Measurements from ENCODE around the gene CDH7. TPM values are rescaled to one million over a fixed set of nuclear protein-coding genes. Genes with fewer than 3 reads are reported as not detected.

Gene CDH7
- total RNA-seq, 4 donors from 2014 or later, result not detected

- H3K4me1 ChIP-seq, result no peaks in the 10 kb centered on the region
- no peak overlapping the region for H3K27ac ChIP-seq
- DNase-seq, result no peak
- no peaks in the 10 kb centered on the region for H3K36me3 ChIP-seq
- TF ChIP-seq CTCF (IDR thresholded peaks at IDR 0.05) (no peak), POLR2A (IDR thresholded peaks at IDR 0.05) (no peak)
- no peak overlapping the region for H3K4me3 ChIP-seq
- H3K27me3 ChIP-seq, result no peaks in the 10 kb centered on the region
- H3K9me3 ChIP-seq, result no peaks in the 10 kb centered on the region
Measured at GRCh38 chr18:65792456-65793074, 41.8 kb downstream of the CDH7 start.

GRCh38 chr18:65808759-65809158 lies 57.9 kb downstream of the CDH7 start:
- H3K9me3 ChIP-seq, result no peaks in the 10 kb centered on the region
- H3K27me3 ChIP-seq, result no peaks in the 10 kb centered on the region
- H3K27ac ChIP-seq, result no peak overlapping the region
- no peaks in the 10 kb centered on the region for H3K4me1 ChIP-seq
- TF ChIP-seq POLR2A (IDR thresholded peaks at IDR 0.05), result no peak
- no peak for TF ChIP-seq CTCF (IDR thresholded peaks at IDR 0.05)
- no peak for DNase-seq
- H3K4me3 ChIP-seq, result no peak overlapping the region
- no peaks in the 10 kb centered on the region for H3K36me3 ChIP-seq

GRCh38 chr18:65811307-65811706 lies 60.5 kb downstream of the CDH7 start:
- Histone ChIP-seq H3K27ac (no peak overlapping the region), H3K4me3 (no peak overlapping the region), H3K9me3 (no peaks in the 10 kb centered on the region), H3K27me3 (no peaks in the 10 kb centered on the region), H3K4me1 (no peaks in the 10 kb centered on the region), H3K36me3 (no peaks in the 10 kb centered on the region)
- TF ChIP-seq POLR2A (IDR thresholded peaks at IDR 0.05) (no peak), CTCF (IDR thresholded peaks at IDR 0.05) (no peak)
- no peak for DNase-seq

- Histone ChIP-seq H3K4me1 (no peaks in the 10 kb centered on the region), H3K27ac (no peak overlapping the region), H3K36me3 (no peaks in the 10 kb centered on the region), H3K27me3 (no peaks in the 10 kb centered on the region), H3K4me3 (no peak overlapping the region), H3K9me3 (no peaks in the 10 kb centered on the region)
- no peak for DNase-seq
- TF ChIP-seq POLR2A (IDR thresholded peaks at IDR 0.05), result no peak
- TF ChIP-seq CTCF (IDR thresholded peaks at IDR 0.05), result no peak
Measured at GRCh38 chr18:65815506-65815905, 64.7 kb downstream of the CDH7 start.

GRCh38 chr18:65817178-65817577 lies 66.4 kb downstream of the CDH7 start:
- Histone ChIP-seq H3K36me3 (no peaks in the 10 kb centered on the region), H3K27me3 (no peaks in the 10 kb centered on the region), H3K4me1 (no peaks in the 10 kb centered on the region), H3K9me3 (no peaks in the 10 kb centered on the region), H3K4me3 (no peak overlapping the region), H3K27ac (no peak overlapping the region)
- DNase-seq, result no peak
- TF ChIP-seq CTCF (IDR thresholded peaks at IDR 0.05) (no peak), POLR2A (IDR thresholded peaks at IDR 0.05) (no peak)

GRCh38 chr18:65821911-65822310 lies 71.1 kb downstream of the CDH7 start:
- Histone ChIP-seq H3K4me3 (no peak overlapping the region), H3K4me1 (no peaks in the 10 kb centered on the region), H3K27ac (no peak overlapping the region), H3K27me3 (no peaks in the 10 kb centered on the region), H3K9me3 (no peaks in the 10 kb centered on the region), H3K36me3 (no peaks in the 10 kb centered on the region)
- TF ChIP-seq POLR2A (IDR thresholded peaks at IDR 0.05), result no peak
- TF ChIP-seq CTCF (IDR thresholded peaks at IDR 0.05), result no peak
- DNase-seq, result no peak

Measured in Peyer's patch (tissue), 4 donors.